Thyroid gland (tissue), 4 donors: ENCODE measurements around the gene NDUFS8.
"Not testable (repeated sequence)": the region's sequence is repeated elsewhere in the genome, so short reads cannot be mapped to it uniquely, and the experiment has no call there.

Experiments
- POLR2A ChIP-seq, 2 donors: fragments of 450-650 bp; IDR thresholded peaks; one replicate each; pipeline ENCODE4 v1.6.1; 2017; ENCODE audit warnings: antibody characterized with exemption in 2 of 2, mild to moderate bottlenecking in 2 of 2, moderate library complexity in 1 of 2
- TF ChIP-seq, protein P1 (sequence below), 6 experiments: fragments of 200-600 bp in 3 of 6; fragments of 450-650 bp in 3 of 6; sonication (generic) in 3 of 6; IDR thresholded peaks; one replicate each; pipeline ENCODE4 v1.5.1; 2016 to 2019; ENCODE audit warnings: antibody characterized with exemption in 6 of 6, mild to moderate bottlenecking in 2 of 6, inconsistent platforms in 1 of 6, moderate library complexity in 1 of 6

DNA sequence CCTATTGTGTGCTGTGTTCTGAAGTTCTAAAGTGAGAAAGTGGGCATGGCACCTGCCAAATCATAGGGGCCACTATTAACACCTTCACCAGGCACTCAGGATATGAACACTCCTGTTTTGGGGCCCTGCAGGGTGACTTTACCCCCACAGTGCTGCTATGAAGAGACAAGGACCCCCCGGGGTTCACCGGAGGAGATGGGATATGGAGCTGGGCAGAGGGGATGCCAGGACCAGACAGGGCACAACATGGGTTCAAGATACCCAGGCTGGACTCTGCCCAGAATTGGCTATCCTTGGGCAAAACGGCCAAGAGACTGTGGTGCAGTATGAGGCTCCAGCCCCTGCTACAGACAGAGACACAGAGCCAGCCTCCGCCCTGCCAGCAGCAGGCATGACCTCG, 36.1 kb upstream of the NDUFS8 start:
- TF ChIP-seq, protein P1, sequence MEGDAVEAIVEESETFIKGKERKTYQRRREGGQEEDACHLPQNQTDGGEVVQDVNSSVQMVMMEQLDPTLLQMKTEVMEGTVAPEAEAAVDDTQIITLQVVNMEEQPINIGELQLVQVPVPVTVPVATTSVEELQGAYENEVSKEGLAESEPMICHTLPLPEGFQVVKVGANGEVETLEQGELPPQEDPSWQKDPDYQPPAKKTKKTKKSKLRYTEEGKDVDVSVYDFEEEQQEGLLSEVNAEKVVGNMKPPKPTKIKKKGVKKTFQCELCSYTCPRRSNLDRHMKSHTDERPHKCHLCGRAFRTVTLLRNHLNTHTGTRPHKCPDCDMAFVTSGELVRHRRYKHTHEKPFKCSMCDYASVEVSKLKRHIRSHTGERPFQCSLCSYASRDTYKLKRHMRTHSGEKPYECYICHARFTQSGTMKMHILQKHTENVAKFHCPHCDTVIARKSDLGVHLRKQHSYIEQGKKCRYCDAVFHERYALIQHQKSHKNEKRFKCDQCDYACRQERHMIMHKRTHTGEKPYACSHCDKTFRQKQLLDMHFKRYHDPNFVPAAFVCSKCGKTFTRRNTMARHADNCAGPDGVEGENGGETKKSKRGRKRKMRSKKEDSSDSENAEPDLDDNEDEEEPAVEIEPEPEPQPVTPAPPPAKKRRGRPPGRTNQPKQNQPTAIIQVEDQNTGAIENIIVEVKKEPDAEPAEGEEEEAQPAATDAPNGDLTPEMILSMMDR (IDR thresholded peaks at IDR 0.05): not testable (repeated sequence)
- not testable (repeated sequence) for TF ChIP-seq POLR2A (IDR thresholded peaks at IDR 0.05)
